Thymus (tissue), 11 donors: ENCODE data around the gene RPS27A. TPM values are rescaled to one million over a fixed set of nuclear protein-coding genes. Genes with fewer than 3 reads are reported as not detected.
A peak's percentile ranks its signal among the peaks of the same experiment; 100 is the strongest.
"Not testable (repeated sequence)": the region's sequence is repeated elsewhere in the genome, so short reads cannot be mapped to it uniquely, and the experiment has no call there.

Source experiments
- DNase-seq, 9 donors: peaks; one replicate each; pipeline ENCODE4 v3.0.0-alpha.2; 2013; ENCODE audit warnings: low spot score in 9 of 9, low read depth in 6 of 9, missing footprints in 1 of 9
- H3K27ac ChIP-seq, 2 donors: one replicate each; pipeline ENCODE4 v1.5.1; 2013; ENCODE audit warnings: control low read depth in 1 of 2, low read depth in 1 of 2, low read length in 1 of 2, mild to moderate bottlenecking in 1 of 2, moderate library complexity in 1 of 2
- H3K27me3 ChIP-seq, 2 donors: one replicate each; pipeline ENCODE4 v1.5.1; 2013; ENCODE audit warnings: low read length in 1 of 2; ENCODE audit not compliant: control insufficient read depth in 2 of 2, insufficient read depth in 1 of 2
- H3K36me3 ChIP-seq, 2 donors: one replicate each; pipeline ENCODE4 v1.5.1; 2013; ENCODE audit warnings: low read length in 1 of 2, mild to moderate bottlenecking in 1 of 2, moderate library complexity in 1 of 2; ENCODE audit not compliant: control insufficient read depth in 2 of 2, insufficient read depth in 2 of 2
- H3K4me1 ChIP-seq, 2 donors: one replicate each; pipeline ENCODE4 v1.5.1; 2013; ENCODE audit warnings: low read length in 2 of 2; ENCODE audit not compliant: control insufficient read depth in 2 of 2, insufficient read depth in 2 of 2
- H3K4me3 ChIP-seq, 2 donors: one replicate each; pipeline ENCODE4 v1.5.1; 2013; ENCODE audit warnings: low read length in 2 of 2, control low read depth in 1 of 2, mild to moderate bottlenecking in 1 of 2
- H3K9me3 ChIP-seq, 2 donors: one replicate each; pipeline ENCODE4 v1.5.1; 2013; ENCODE audit warnings: low read length in 1 of 2, mild to moderate bottlenecking in 1 of 2; ENCODE audit not compliant: control insufficient read depth in 2 of 2, insufficient read depth in 1 of 2
- WGBS: extraction: QIAGEN DNeasy Blood & Tissue Kit; methylation state at CpG from one replicate; pipeline ENCODE4 v1.1.7; 2013; 5-methylcytosine and 5-hydroxymethylcytosine counted together
- polyA plus RNA-seq: library from polyadenylated mRNA; stranded (reverse); fragments of 200-250 nt; gene quantifications from one replicate; pipeline ENCODE4 v1.2.3, GENCODE V29; 2013
- total RNA-seq: library from RNA; stranded (reverse); fragments of 120-200 nt; gene quantifications from one replicate; pipeline ENCODE4 v1.2.4, GENCODE V29; 2013
- donor health status: healthy.

The RPS27A gene
- total and polyA plus RNA-seq, 2 donors = 2,697 to 3,745 TPM

DNA sequence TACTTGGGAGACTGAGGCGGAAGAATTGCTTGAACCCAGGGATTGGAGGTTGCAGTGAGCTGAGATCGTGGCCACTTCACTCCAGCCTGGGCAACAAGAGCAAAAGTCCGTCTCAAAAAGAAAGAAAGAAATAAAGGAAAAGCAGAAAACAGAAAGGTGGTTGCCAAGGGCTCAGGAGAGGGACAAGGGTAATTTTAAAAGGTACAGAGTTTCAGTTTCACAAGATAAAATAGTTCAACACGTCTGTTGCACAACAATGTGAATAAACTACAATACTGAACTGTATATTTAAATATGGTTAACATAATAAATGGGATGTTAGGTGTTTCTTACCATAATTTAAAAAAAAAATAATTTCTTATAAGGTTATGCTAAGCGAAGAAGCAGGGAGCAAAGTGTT lies 12.9 kb downstream of the RPS27A start:
- no peaks in the 10 kb centered on the region for H3K9me3 ChIP-seq
- H3K4me1 ChIP-seq = no peaks in the 10 kb centered on the region
- DNase-seq = no peak
- no peak overlapping the region for H3K4me3 ChIP-seq
- H3K36me3 ChIP-seq = peaks cover 18 to 42% of the 10 kb centered on the region in 2 donors
- no peak overlapping the region for H3K27ac ChIP-seq
- no peaks in the 10 kb centered on the region for H3K27me3 ChIP-seq
- 98% methylated on average over 5 of the region's 5 CpGs for WGBS

GRCh38 chr2:55247025-55247424 lies 14.5 kb downstream of the RPS27A start:
- DNase-seq = no peak
- Histone ChIP-seq H3K4me1 (no peaks in the 10 kb centered on the region), H3K27ac (no peak overlapping the region), H3K9me3 (no peaks in the 10 kb centered on the region), H3K4me3 (no peak overlapping the region), H3K27me3 (no peaks in the 10 kb centered on the region), H3K36me3 (peaks cover 14 to 42% of the 10 kb centered on the region in 2 donors)
- WGBS = 98% methylated on average over 5 of the region's 5 CpGs

DNA sequence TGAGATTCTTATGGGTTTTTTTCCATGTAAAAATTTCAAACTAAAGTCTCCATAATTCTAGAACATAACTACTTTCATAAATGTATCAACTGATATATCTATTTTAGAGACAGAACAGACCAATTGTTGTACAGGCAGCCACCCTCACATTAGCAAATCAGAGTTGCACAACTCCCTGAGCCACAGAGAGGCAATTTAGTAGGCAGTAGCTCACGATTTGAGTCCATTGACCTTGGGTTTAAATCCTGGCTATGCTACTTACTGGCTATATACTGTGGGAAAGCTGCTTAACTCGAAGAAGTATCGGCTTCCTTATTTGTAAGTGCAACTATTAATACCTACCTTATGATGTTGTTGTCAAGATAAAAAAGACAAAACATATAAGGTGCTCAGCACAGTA lies 20.3 kb downstream of the RPS27A start:
- Histone ChIP-seq H3K27ac (no peak overlapping the region), H3K9me3 (no peaks in the 10 kb centered on the region), H3K36me3 (peaks cover 23 to 28% of the 10 kb centered on the region in 2 donors), H3K4me3 (no peak overlapping the region), H3K27me3 (no peaks in the 10 kb centered on the region), H3K4me1 (no peaks in the 10 kb centered on the region)
- WGBS = 97% methylated on average over 3 of the region's 3 CpGs
- no peak for DNase-seq

- H3K27ac ChIP-seq, H3K4me3 ChIP-seq, DNase-seq, H3K27me3 ChIP-seq, H3K4me1 ChIP-seq, H3K9me3 ChIP-seq: not testable (repeated sequence)
- WGBS = over 99% methylated on average over 3 of the region's 3 CpGs
- H3K36me3 ChIP-seq = peaks cover 17 to 21% of the 10 kb centered on the region in 2 donors
Measured at GRCh38 chr2:55259586-55259985, 27.1 kb downstream of the RPS27A start.

GRCh38 chr2:55268288-55268906 lies 35.9 kb downstream of the RPS27A start:
- Histone ChIP-seq H3K9me3 (no peaks in the 10 kb centered on the region), H3K27ac (peak overlapping the region; percentile 88 to 89), H3K4me1 (peaks cover 0 to 6% of the 10 kb centered on the region in 2 donors)

GRCh38 chr2:55268907-55269644 lies 36.6 kb downstream of the RPS27A start, which contains the start of gene MTIF2:
TSS of gene MTIF2 (minus strand) at chr2:55269231. CDS start at chr2:55263858, 5,373 bp downstream.
- H3K9me3 ChIP-seq = no peaks in the 10 kb centered on the region
- H3K4me1 ChIP-seq = peaks cover 0 to 6% of the 10 kb centered on the region in 2 donors
- H3K27me3 ChIP-seq = no peaks in the 10 kb centered on the region
- peaks cover 0 to 7% of the 10 kb centered on the region in 2 donors for H3K36me3 ChIP-seq
- H3K27ac ChIP-seq = peak within 1 kb of the TSS; percentile 88 to 89
- DNase-seq = peak; percentile 54 to 90 (median 74)
- under 1% methylated on average over 43 of the region's 43 CpGs for WGBS
- peak within 1 kb of the TSS; percentile 72 to 85 for H3K4me3 ChIP-seq

More at GRCh38 chr2:55268288-55268906, 35.9 kb downstream of the RPS27A start:
- WGBS = 27% methylated on average over 13 of the region's 13 CpGs
- peak in 2 of 9 donors; percentile 21 to 24 for DNase-seq
- Histone ChIP-seq H3K4me3 (peak overlapping the region; percentile 72 to 85), H3K27me3 (no peaks in the 10 kb centered on the region), H3K36me3 (peaks cover 3 to 12% of the 10 kb centered on the region in 2 donors)

GRCh38 chr2:55269645-55269990 lies 37.1 kb downstream of the RPS27A start:
- Histone ChIP-seq H3K4me3 (peak overlapping the region; percentile 72 to 85), H3K27ac (peak overlapping the region; percentile 42 to 88)
- DNase-seq = peak in 4 of 9 donors; percentile 4 to 41 (median 14)

GRCh38 chr2:55274346-55274745 lies 41.9 kb downstream of the RPS27A start:
- not testable (repeated sequence) for H3K36me3 ChIP-seq, H3K4me3 ChIP-seq, H3K9me3 ChIP-seq, DNase-seq, H3K27ac ChIP-seq, H3K4me1 ChIP-seq, H3K27me3 ChIP-seq
- WGBS = 97% methylated on average over 2 of the region's 2 CpGs

More at GRCh38 chr2:55269645-55269990, 37.1 kb downstream of the RPS27A start:
- peaks cover 0 to 3% of the 10 kb centered on the region in 2 donors for H3K36me3 ChIP-seq
- 32% methylated on average over 7 of the region's 7 CpGs for WGBS
- H3K4me1 ChIP-seq = peaks cover 0 to 6% of the 10 kb centered on the region in 2 donors
- no peaks in the 10 kb centered on the region for H3K9me3 ChIP-seq
- H3K27me3 ChIP-seq = no peaks in the 10 kb centered on the region

- H3K4me3 ChIP-seq = no peak overlapping the region
- no peaks in the 10 kb centered on the region for H3K36me3 ChIP-seq
- H3K9me3 ChIP-seq = peaks cover 0 to 1% of the 10 kb centered on the region in 2 donors
- 89% methylated on average over 3 of the region's 3 CpGs for WGBS
- no peak overlapping the region for H3K27ac ChIP-seq
- peaks cover 0 to 2% of the 10 kb centered on the region in 2 donors for H3K27me3 ChIP-seq
- peaks cover 0 to 6% of the 10 kb centered on the region in 2 donors for H3K4me1 ChIP-seq
- DNase-seq = no peak
Measured at GRCh38 chr2:55277310-55277709, 44.8 kb downstream of the RPS27A start.
